Measurements from ENCODE around the gene RASA3. TPM values are rescaled to one million over a fixed set of nuclear protein-coding genes. Genes with fewer than 3 reads are reported as not detected.

The RASA3 gene
- total and polyA plus RNA-seq, 2 of the 4 experiments (the other 2 are of a cell fraction) = 21.0 to 31.4 TPM

- no peak overlapping the region for H3K4me3 ChIP-seq (ENCODE audit: insufficient read depth, low read depth, low read length)
- no peaks in the 10 kb centered on the region; the same call in none of the 2 replicates for H4K20me1 ChIP-seq (ENCODE audit: insufficient read depth, low read length)
- ATAC-seq (ENCODE audit: low read depth) (no peak), DNase-seq (no peak)
- H3K4me1 ChIP-seq (ENCODE audit: control insufficient read depth, insufficient read depth, low read length) = no peaks in the 10 kb centered on the region
- H3K27ac ChIP-seq (ENCODE audit: insufficient read depth, low read length) = no peak overlapping the region
- H3K36me3 ChIP-seq (ENCODE audit: control insufficient read depth, insufficient read depth, low read length) = no peaks in the 10 kb centered on the region
- no peak overlapping the region for H3K18ac ChIP-seq (ENCODE audit: low read depth, low read length)
- no peak overlapping the region for H2BK20ac ChIP-seq (ENCODE audit: low read depth, low read length)
- CTCF ChIA-PET = no interaction called here
- H2BK15ac ChIP-seq (ENCODE audit: low read depth, low read length) = no peak overlapping the region
- no peak overlapping the region for H4K5ac ChIP-seq (ENCODE audit: low read depth, low read length)
- in situ Hi-C loops (cut with MboI; ENCODE audit: low sequenced_read_pairs) (no loop called here), dilution Hi-C loops (cut with HindIII; ENCODE audit: low sequenced_read_pairs, unreplicated experiment) (no loop called here), intact Hi-C loops (cut with micrococcal nuclease) (no loop called here)
- H2AK9ac ChIP-seq (replicated peaks; ENCODE audit: low read depth, low read length, poor library complexity) = no peak overlapping the region
- peaks cover 31% of the 10 kb centered on the region for H3K27me3 ChIP-seq (ENCODE audit: control insufficient read depth, insufficient read depth, low read length)
- no peak overlapping the region for H3K14ac ChIP-seq (replicated peaks; ENCODE audit: low read depth, low read length)
- BruUV-seq (replicated peaks) = no TSS peak
- H3K9me3 ChIP-seq (ENCODE audit: control insufficient read depth, insufficient read depth, low read length) = no peaks in the 10 kb centered on the region
- no peak overlapping the region for H3K23ac ChIP-seq (ENCODE audit: low read depth, low read length)
- no peak overlapping the region for H3K56ac ChIP-seq (ENCODE audit: extremely low read depth, insufficient read depth, low read length)
- H3K4ac ChIP-seq (ENCODE audit: low read depth, low read length) = no peak overlapping the region
- H2BK5ac ChIP-seq (ENCODE audit: low read depth, low read length, poor library complexity, severe bottlenecking) = no peak overlapping the region
- H2BK120ac ChIP-seq (ENCODE audit: low read depth, low read length) = no peak overlapping the region
- no peak overlapping the region for H3K4me2 ChIP-seq (ENCODE audit: low read depth, low read length)
- H2AFZ ChIP-seq (replicated peaks; ENCODE audit: low read length, poor library complexity) = no peak overlapping the region
- H3K9me1 ChIP-seq (ENCODE audit: insufficient read depth, low read length) = no peaks in the 10 kb centered on the region
- POLR2A ChIA-PET (ENCODE audit: unreplicated experiment) = no interaction called here
- no peak overlapping the region for H2AK5ac ChIP-seq (ENCODE audit: low read depth, low read length)
- H4K91ac ChIP-seq (ENCODE audit: insufficient read depth, low read depth, low read length) = no peak overlapping the region
- 69% methylated on average over 4 of the region's 12 CpGs; no CpG with 5 or more reads in 1 of the 2 experiments for WGBS, 2 experiments (ENCODE audit: extremely low coverage in 2 of 2, insufficient read length in 1 of 2)
- no peak overlapping the region for H4K8ac ChIP-seq (ENCODE audit: low read depth in 2 of 2, low read length in 2 of 2)
- H3K79me1 ChIP-seq (ENCODE audit: low read depth in 1 of 2, low read length in 2 of 2) = no peaks in the 10 kb centered on the region
- no peak overlapping the region for H3K9ac ChIP-seq (ENCODE audit: low read depth, low read length)
- no peak for TF ChIP-seq MAZ (IDR thresholded peaks at IDR 0.05; ENCODE audit: borderline replicate concordance, low read depth, low read length)
- TF ChIP-seq RCOR1 (IDR thresholded peaks at IDR 0.05; ENCODE audit: insufficient replicate concordance, low read length) = no peak
- TF ChIP-seq BHLHE40 (IDR thresholded peaks at IDR 0.05; ENCODE audit: low read depth, low read length) = no peak
- TF ChIP-seq SMC3 (IDR thresholded peaks at IDR 0.05; ENCODE audit: low read depth, low read length) = no peak
- TF ChIP-seq MAFK (IDR thresholded peaks at IDR 0.05; ENCODE audit: low read depth, low read length) = no peak
- no peak for TF ChIP-seq FOS (IDR thresholded peaks at IDR 0.05; ENCODE audit: low read depth, low read length)
- no peak for TF ChIP-seq POLR2A (IDR thresholded peaks at IDR 0.05; ENCODE audit: low read depth, low read length)
- no peak for TF ChIP-seq NFE2L2 (IDR thresholded peaks at IDR 0.05; ENCODE audit: low read depth, low read length)
- TF ChIP-seq CHD1 (IDR thresholded peaks at IDR 0.05; ENCODE audit: low read depth, low read length) = no peak
- no peak for TF ChIP-seq MXI1 (IDR thresholded peaks at IDR 0.05; ENCODE audit: borderline replicate concordance, low read depth, low read length)
- no peak for TF ChIP-seq CEBPB (IDR thresholded peaks at IDR 0.05; ENCODE audit: low read depth, low read length)
- TF ChIP-seq RFX5 (IDR thresholded peaks at IDR 0.05; ENCODE audit: low read depth, low read length) = no peak
- TF ChIP-seq USF2 (IDR thresholded peaks at IDR 0.05; ENCODE audit: low read depth, low read length) = no peak
- TF ChIP-seq RAD21 (IDR thresholded peaks at IDR 0.05; ENCODE audit: low read length) = no peak
- no peak for TF ChIP-seq ELK1 (IDR thresholded peaks at IDR 0.05; ENCODE audit: borderline replicate concordance, low read depth, low read length)
Measured at GRCh38 chr13:114149774-114150740, 17.6 kb upstream of the RASA3 start.

Measured in IMR-90 (cell line).